GM18907 (cell line): ENCODE measurements around the gene IMPG1.

Experiments
- ATAC-seq: cut with Tn5 transposase; IDR thresholded peaks from one replicate; pipeline ENCODE4 v1.9.1; 2021; ENCODE audit warnings: mild to moderate bottlenecking, moderate library complexity; ENCODE audit not compliant: unreplicated experiment

IMPG1 gene

GRCh38 chr6:75896526-75896925 lies 175.9 kb downstream of the IMPG1 start:
- no peak for ATAC-seq

GRCh38 chr6:75893776-75894152 lies 178.7 kb downstream of the IMPG1 start:
- ATAC-seq, result no peak

- peak; percentile 66 for ATAC-seq
Observed at GRCh38 chr6:75893058-75893775, 179.2 kb downstream of the IMPG1 start.

GRCh38 chr6:75892384-75892783 lies 180.1 kb downstream of the IMPG1 start:
- no peak for ATAC-seq

- ATAC-seq, result no peak
Observed at GRCh38 chr6:75884822-75885221, 187.6 kb downstream of the IMPG1 start.

- no peak for ATAC-seq
Observed at GRCh38 chr6:75882734-75883133, 189.7 kb downstream of the IMPG1 start.

- ATAC-seq, result no peak
Observed at GRCh38 chr6:75880305-75880704, 192.2 kb downstream of the IMPG1 start.

GRCh38 chr6:75876152-75876551 lies 196.3 kb downstream of the IMPG1 start:
- no peak for ATAC-seq

- ATAC-seq, result no peak
Observed at GRCh38 chr6:75874224-75874623, 198.2 kb downstream of the IMPG1 start.
